Measurements from ENCODE around the gene TENT4B. TPM values are rescaled to one million over a fixed set of nuclear protein-coding genes. Genes with fewer than 3 reads are reported as not detected.

TENT4B gene
- total and polyA plus RNA-seq, 2 experiments from 2014 or later, result 7.7 to 14.8 TPM

GRCh38 chr16:50261160-50261706, 108.1 kb downstream of the TENT4B start:
- no peak for TF ChIP-seq EZH2 (IDR thresholded peaks at IDR 0.05; ENCODE audit: borderline replicate concordance)
- no peak for TF ChIP-seq EZH2phosphoT487 (IDR thresholded peaks at IDR 0.05; ENCODE audit: low read depth, severe bottlenecking, unreplicated experiment)
- no peak for TF ChIP-seq CTCF (IDR thresholded peaks at IDR 0.05; ENCODE audit: poor library complexity)
- Histone ChIP-seq H3K9me2 (replicated peaks; ENCODE audit: insufficient read depth) (no peaks in the 10 kb centered on the region), H3K4me1 (ENCODE audit: insufficient read depth) (peaks cover 15% of the 10 kb centered on the region), H3K27ac (no peak overlapping the region), H3K27me3 (no peaks in the 10 kb centered on the region), H4K20me1 (ENCODE audit: insufficient read depth, poor library complexity, severe bottlenecking) (no peaks in the 10 kb centered on the region), H3K4me2 (no peak overlapping the region), H2AFZ (no peak overlapping the region), H3K9me3 (ENCODE audit: low read depth) (no peaks in the 10 kb centered on the region), H3K36me3 (replicated peaks; ENCODE audit: insufficient read depth, low read depth) (no peaks in the 10 kb centered on the region), H3K79me2 (no peaks in the 10 kb centered on the region), H3K4me3 (no peak overlapping the region)
- DNase-seq (ENCODE audit: low spot score), result no peak
- 80% methylated on average over 9 of the region's 9 CpGs for WGBS (ENCODE audit: low lambda C conversion rate, missing lambda C conversion rate)

GRCh38 chr16:50261707-50262235, 108.7 kb downstream of the TENT4B start:
- no peaks in the 10 kb centered on the region for H3K79me2 ChIP-seq
- DNase-seq (ENCODE audit: low spot score), result peak; percentile 5
- no peaks in the 10 kb centered on the region for H3K36me3 ChIP-seq (replicated peaks; ENCODE audit: insufficient read depth, low read depth)
- peaks cover 20% of the 10 kb centered on the region for H3K4me1 ChIP-seq (ENCODE audit: insufficient read depth)
- H3K9me3 ChIP-seq (ENCODE audit: low read depth), result no peaks in the 10 kb centered on the region
- H2AFZ ChIP-seq, result no peak overlapping the region
- 85% methylated on average over 11 of the region's 11 CpGs for WGBS (ENCODE audit: low lambda C conversion rate, missing lambda C conversion rate)
- H3K27me3 ChIP-seq, result no peaks in the 10 kb centered on the region
- no peaks in the 10 kb centered on the region for H3K9me2 ChIP-seq (replicated peaks; ENCODE audit: insufficient read depth)
- H3K4me2 ChIP-seq, result no peak overlapping the region
- no peak for TF ChIP-seq EZH2phosphoT487 (IDR thresholded peaks at IDR 0.05; ENCODE audit: low read depth, severe bottlenecking, unreplicated experiment)
- no peak for TF ChIP-seq EZH2 (IDR thresholded peaks at IDR 0.05; ENCODE audit: borderline replicate concordance)
- no peak for TF ChIP-seq CTCF (IDR thresholded peaks at IDR 0.05; ENCODE audit: poor library complexity)
- no peak overlapping the region for H3K27ac ChIP-seq
- no peak overlapping the region for H3K4me3 ChIP-seq
- H4K20me1 ChIP-seq (ENCODE audit: insufficient read depth, poor library complexity, severe bottlenecking), result no peaks in the 10 kb centered on the region

- Histone ChIP-seq H3K4me3 (no peak overlapping the region), H3K9me2 (replicated peaks; ENCODE audit: insufficient read depth) (no peaks in the 10 kb centered on the region), H3K79me2 (no peaks in the 10 kb centered on the region), H2AFZ (no peak overlapping the region), H3K9me3 (ENCODE audit: low read depth) (no peaks in the 10 kb centered on the region), H3K27ac (no peak overlapping the region), H3K4me2 (no peak overlapping the region), H3K36me3 (replicated peaks; ENCODE audit: insufficient read depth, low read depth) (no peaks in the 10 kb centered on the region), H3K4me1 (ENCODE audit: insufficient read depth) (peaks cover 25% of the 10 kb centered on the region), H4K20me1 (ENCODE audit: insufficient read depth, poor library complexity, severe bottlenecking) (no peaks in the 10 kb centered on the region), H3K27me3 (no peaks in the 10 kb centered on the region)
- 83% methylated on average over 16 of the region's 16 CpGs for WGBS (ENCODE audit: low lambda C conversion rate, missing lambda C conversion rate)
- TF ChIP-seq EZH2phosphoT487 (IDR thresholded peaks at IDR 0.05; ENCODE audit: low read depth, severe bottlenecking, unreplicated experiment) (no peak), EZH2 (IDR thresholded peaks at IDR 0.05; ENCODE audit: borderline replicate concordance) (no peak), CTCF (IDR thresholded peaks at IDR 0.05; ENCODE audit: poor library complexity) (no peak)
- DNase-seq (ENCODE audit: low spot score), result peak; percentile 13
Observed at GRCh38 chr16:50263060-50263909, 110.2 kb downstream of the TENT4B start.

Data from hepatocyte (in vitro differentiated cells).